ENCODE measurements around the gene POC1A. TPM values are rescaled to one million over a fixed set of nuclear protein-coding genes. Genes with fewer than 3 reads are reported as not detected.
"Not testable (repeated sequence)": the region's sequence is repeated elsewhere in the genome, so short reads cannot be mapped to it uniquely, and the experiment has no call there.

POC1A gene
- total and polyA plus RNA-seq, 8 donors: 0.37 to 1.1 (median 0.71) TPM

- no peak for TF ChIP-seq CTCF (IDR thresholded peaks at IDR 0.05)
- Histone ChIP-seq H3K4me1 (no peaks in the 10 kb centered on the region), H3K4me3 (no peak overlapping the region), H3K27me3 (no peaks in the 10 kb centered on the region), H3K36me3 (no peaks in the 10 kb centered on the region), H3K9me3 (no peaks in the 10 kb centered on the region), H3K27ac (no peak overlapping the region)
- FAIRE-seq (no peak), ATAC-seq (no peak), DNase-seq (no peak)
- 77 to 85% methylated on average over 5 of the region's 5 CpGs for WGBS, 2 donors
- intact Hi-C loops (cut with DNase I): no loop called here
Observed at GRCh38 chr3:52036222-52036694, 118.0 kb downstream of the POC1A start.

GRCh38 chr3:52034651-52035050, 119.6 kb downstream of the POC1A start:
- ATAC-seq (no peak), FAIRE-seq (no peak), DNase-seq (no peak)
- WGBS, 2 donors: 75 to 79% methylated on average over 3 of the region's 3 CpGs
- Histone ChIP-seq H3K27ac (no peak overlapping the region), H3K27me3 (no peaks in the 10 kb centered on the region), H3K9me3 (no peaks in the 10 kb centered on the region), H3K4me3 (no peak overlapping the region), H3K4me1 (no peaks in the 10 kb centered on the region), H3K36me3 (no peaks in the 10 kb centered on the region)
- TF ChIP-seq CTCF (IDR thresholded peaks at IDR 0.05): no peak
- intact Hi-C loops (cut with DNase I): no loop called here

- no peaks in the 10 kb centered on the region for H3K36me3 ChIP-seq
- FAIRE-seq (no peak), DNase-seq (no peak), ATAC-seq (no peak)
- WGBS, 2 donors: 85 to 93% methylated on average over 5 of the region's 5 CpGs
- intact Hi-C loops (cut with DNase I): no loop called here
- H3K4me3 ChIP-seq: no peak overlapping the region
- H3K27me3 ChIP-seq: no peaks in the 10 kb centered on the region
- no peaks in the 10 kb centered on the region for H3K9me3 ChIP-seq
- TF ChIP-seq CTCF (IDR thresholded peaks at IDR 0.05): no peak
- H3K4me1 ChIP-seq: no peaks in the 10 kb centered on the region
- H3K27ac ChIP-seq: no peak overlapping the region
Observed at GRCh38 chr3:52034212-52034611, 120.0 kb downstream of the POC1A start.

- ATAC-seq: not testable (repeated sequence)
Observed at GRCh38 chr3:52033748-52034147, 120.5 kb downstream of the POC1A start.

GRCh38 chr3:52032702-52033408, 121.4 kb downstream of the POC1A start:
- no peak for TF ChIP-seq CTCF (IDR thresholded peaks at IDR 0.05)
- H3K27ac ChIP-seq: no peak overlapping the region
- H3K27me3 ChIP-seq: no peaks in the 10 kb centered on the region
- H3K9me3 ChIP-seq: no peaks in the 10 kb centered on the region
- no peaks in the 10 kb centered on the region for H3K36me3 ChIP-seq
- WGBS, 2 donors: 76 to 82% methylated on average over 11 of the region's 11 CpGs
- no peak for FAIRE-seq
- peak in 1 of 6 donors; percentile 16 for DNase-seq
- no peak for ATAC-seq
- intact Hi-C loops (cut with DNase I): no loop called here
- no peak overlapping the region for H3K4me3 ChIP-seq
- no peaks in the 10 kb centered on the region for H3K4me1 ChIP-seq

More at GRCh38 chr3:52033748-52034147, 120.5 kb downstream of the POC1A start:
- H3K4me1 ChIP-seq; H3K4me3 ChIP-seq; DNase-seq; FAIRE-seq; intact Hi-C loops (cut with DNase I); H3K36me3 ChIP-seq; H3K9me3 ChIP-seq; H3K27ac ChIP-seq; H3K27me3 ChIP-seq: not testable (repeated sequence)
- WGBS, 2 donors: 86 to 92% methylated on average over 6 of the region's 6 CpGs

All from pancreas (tissue), 10 donors.